WTC11 (cell line): ENCODE data around the gene FKBP4. TPM values are rescaled to one million over a fixed set of nuclear protein-coding genes. Genes with fewer than 3 reads are reported as not detected.

Experiments
- ATAC-seq: fragments of 200-7000 bp; cut with Tn5 transposase; 2 replicates; pipeline ENCODE4 v1.10.0; 2021; ENCODE audit warnings: mild to moderate bottlenecking, moderate library complexity
- CTCF ChIA-PET: fragments of 300-600 bp; sonication (Branson Sonifier 250); formaldehyde crosslinking; loops from one replicate; lab custom pipeline; 2021; ENCODE audit warnings: antibody characterized with exemption; lab: Charles Lee
- POLR2A ChIA-PET: fragments of 350-600 bp; sonication (Branson Sonifier 250); formaldehyde crosslinking; loops from one replicate; lab custom pipeline; 2021; ENCODE audit warnings: antibody characterized with exemption; lab: Charles Lee
- DNase-seq: peaks from one replicate; pipeline ENCODE4 v3.0.0; 2021; ENCODE audit warnings: low spot score
- H3K27ac Mint-ChIP-seq: 2 replicates; pipeline ENCODE4 v1.8.0; 2021; ENCODE audit warnings: mixed read lengths
- H3K27me3 Mint-ChIP-seq: 2 replicates; pipeline ENCODE4 v1.8.0; 2021; ENCODE audit warnings: low read depth, mild to moderate bottlenecking, moderate library complexity, mixed read lengths
- H3K36me3 Mint-ChIP-seq: 2 replicates; pipeline ENCODE4 v1.8.0; 2021; ENCODE audit warnings: mixed read lengths
- H3K4me1 Mint-ChIP-seq: 2 replicates; pipeline ENCODE4 v1.8.0; 2022; ENCODE audit warnings: mixed read lengths
- H3K4me3 Mint-ChIP-seq: 2 replicates; pipeline ENCODE4 v1.8.0; 2021; ENCODE audit warnings: mild to moderate bottlenecking, moderate library complexity, mixed read lengths
- H3K9me3 Mint-ChIP-seq: 2 replicates; pipeline ENCODE4 v1.8.0; 2021; ENCODE audit warnings: mixed read lengths
- CBFB ChIP-seq: sonication (generic); formaldehyde crosslinking; IDR thresholded peaks from 2 replicates; pipeline ENCODE4 v1.8.1; 2022; ENCODE audit warnings: mild to moderate bottlenecking, low read depth, missing genetic modification reagents
- CTCF ChIP-seq: fragments of 200-600 bp; IDR thresholded peaks from 2 replicates; pipeline ENCODE4 v1.8.0; 2022; ENCODE audit warnings: antibody characterized with exemption
- ELF4 ChIP-seq: sonication (generic); formaldehyde crosslinking; IDR thresholded peaks from 2 replicates; pipeline ENCODE4 v1.8.1; 2022; ENCODE audit warnings: low read depth, mild to moderate bottlenecking, moderate library complexity, missing genetic modification reagents
- EMX1 ChIP-seq: fragments of 250-450 bp; sonication (Bioruptor Pico); IDR thresholded peaks from 2 replicates; pipeline ENCODE4 v1.8.0; 2021; ENCODE audit warnings: mild to moderate bottlenecking
- ESRRA ChIP-seq: sonication (generic); formaldehyde crosslinking; IDR thresholded peaks from 2 replicates; pipeline ENCODE4 v1.8.1; 2022; ENCODE audit warnings: mild to moderate bottlenecking, missing genetic modification reagents, borderline replicate concordance
- GABPB1 ChIP-seq: sonication (generic); formaldehyde crosslinking; IDR thresholded peaks from 2 replicates; pipeline ENCODE4 v1.8.1; 2023; ENCODE audit warnings: mild to moderate bottlenecking, missing genetic modification reagents
- GTF2I ChIP-seq: fragments of 250-450 bp; sonication (Bioruptor Pico); conservative IDR thresholded peaks from 2 replicates; pipeline ENCODE4 v1.4.0; 2021; ENCODE audit warnings: mild to moderate bottlenecking
- JUN ChIP-seq: sonication (generic); formaldehyde crosslinking; IDR thresholded peaks from 2 replicates; pipeline ENCODE4 v1.8.0; 2023; ENCODE audit warnings: mild to moderate bottlenecking, missing genetic modification reagents
- KAT7 ChIP-seq: sonication (generic); formaldehyde crosslinking; IDR thresholded peaks from 2 replicates; pipeline ENCODE4 v1.8.1; 2023; ENCODE audit warnings: missing genetic modification reagents, mild to moderate bottlenecking, borderline replicate concordance
- MXD4 ChIP-seq: fragments of 250-450 bp; sonication (Bioruptor Pico); IDR thresholded peaks from 2 replicates; pipeline ENCODE4 v1.8.0; 2021; ENCODE audit warnings: mild to moderate bottlenecking, moderate library complexity, borderline replicate concordance
- MYBL2 ChIP-seq: sonication (generic); formaldehyde crosslinking; IDR thresholded peaks from 2 replicates; pipeline ENCODE4 v1.8.1; 2023; ENCODE audit warnings: mild to moderate bottlenecking, moderate library complexity, missing genetic modification reagents
- NFYB ChIP-seq: sonication (generic); formaldehyde crosslinking; conservative IDR thresholded peaks from 2 replicates; pipeline ENCODE4 v1.8.0; 2022; ENCODE audit warnings: low read depth, missing genetic modification reagents
- NR3C1 ChIP-seq: sonication (generic); formaldehyde crosslinking; conservative IDR thresholded peaks from 2 replicates; pipeline ENCODE4 v1.8.1; 2023; ENCODE audit warnings: low read depth, mild to moderate bottlenecking, missing genetic modification reagents
- SMAD3 ChIP-seq: sonication (generic); formaldehyde crosslinking; IDR thresholded peaks from 2 replicates; pipeline ENCODE4 v1.8.0; 2022; ENCODE audit warnings: missing genetic modification reagents, mild to moderate bottlenecking, borderline replicate concordance
- SOX15 ChIP-seq: fragments of 250-450 bp; sonication (Bioruptor Pico); IDR thresholded peaks from 2 replicates; pipeline ENCODE4 v1.9.0; 2021; ENCODE audit warnings: mild to moderate bottlenecking
- ZBTB21 ChIP-seq: sonication (generic); formaldehyde crosslinking; IDR thresholded peaks from 2 replicates; pipeline ENCODE4 v1.8.1; 2023; ENCODE audit warnings: mild to moderate bottlenecking, missing genetic modification reagents, borderline replicate concordance
- ZNF121 ChIP-seq: sonication (generic); formaldehyde crosslinking; IDR thresholded peaks from 2 replicates; pipeline ENCODE4 v1.8.0; 2023; ENCODE audit warnings: missing genetic modification reagents
- ZNF263 ChIP-seq: sonication (generic); formaldehyde crosslinking; IDR thresholded peaks from 2 replicates; pipeline ENCODE4 v1.8.1; 2022; ENCODE audit warnings: low read depth, mild to moderate bottlenecking, moderate library complexity, missing genetic modification reagents
- ZNF396 ChIP-seq: fragments of 250-450 bp; sonication (Bioruptor Pico); IDR thresholded peaks from 2 replicates; pipeline ENCODE4 v1.8.0; 2021; ENCODE audit warnings: mild to moderate bottlenecking, moderate library complexity, borderline replicate concordance
- ZNF416 ChIP-seq: fragments of 250-450 bp; sonication (Bioruptor Pico); IDR thresholded peaks from 2 replicates; pipeline ENCODE4 v1.9.0; 2021; ENCODE audit warnings: mild to moderate bottlenecking, inconsistent platforms
- ZNF425 ChIP-seq: fragments of 250-450 bp; sonication (Bioruptor Pico); conservative IDR thresholded peaks from 2 replicates; pipeline ENCODE4 v1.9.0; 2021; ENCODE audit warnings: mild to moderate bottlenecking
- total RNA-seq: library from RNA; stranded (reverse); gene quantifications from 3 replicates; pipeline ENCODE4 v1.2.3, GENCODE V29; 2021
- TF ChIP-seq, protein P1 (sequence below): fragments of 250-450 bp; sonication (Bioruptor Pico); IDR thresholded peaks from 2 replicates; pipeline ENCODE4 v1.8.0; 2021; ENCODE audit warnings: mild to moderate bottlenecking
- TF ChIP-seq, protein P2 (sequence below): fragments of 250-450 bp; sonication (Bioruptor Pico); IDR thresholded peaks from 2 replicates; pipeline ENCODE4 v1.9.0; 2021; ENCODE audit warnings: mild to moderate bottlenecking, borderline replicate concordance
- TF ChIP-seq, protein P3 (sequence below): sonication (generic); formaldehyde crosslinking; IDR thresholded peaks from 2 replicates; pipeline ENCODE4 v1.8.1; 2022; ENCODE audit warnings: missing genetic modification reagents, borderline replicate concordance

Gene FKBP4
- total RNA-seq, 1 experiment from 2014 or later, result 257 TPM

DNA sequence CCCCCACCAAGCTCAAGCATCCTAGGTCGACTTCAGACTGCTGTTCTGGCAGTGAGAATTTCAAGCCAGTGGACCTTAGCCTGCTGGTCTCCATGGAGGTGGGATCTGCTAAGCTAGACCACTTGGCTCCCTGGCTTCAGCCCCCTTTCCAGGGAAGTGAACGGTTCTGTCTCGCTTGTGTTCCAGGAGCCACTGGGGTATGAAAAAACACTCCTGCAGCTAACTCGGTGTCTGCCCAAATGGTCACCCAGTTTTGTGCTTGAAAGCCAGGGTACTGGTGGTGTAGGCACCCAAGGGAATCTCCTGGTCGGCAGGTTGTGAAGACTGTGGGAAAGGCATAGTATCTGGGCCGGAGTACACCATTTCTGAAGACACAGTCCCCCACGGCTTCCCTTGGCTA, 44.6 kb upstream of the FKBP4 start:
- Mint-ChIP-seq H3K27ac (no peak overlapping the region), H3K36me3 (no peaks in the 10 kb centered on the region), H3K4me1 (peaks cover 53% of the 10 kb centered on the region), H3K27me3 (peaks cover 45% of the 10 kb centered on the region), H3K9me3 (no peaks in the 10 kb centered on the region)
- no peak for ATAC-seq
- DNase-seq, result no peak
- ChIA-PET CTCF (interaction anchor here (1.0 to 7.2 kb wide), 7 partner anchors 11 to 135 kb away, joined by 5 to 95 read pairs (median 29); no protein-coding TSS in a partner anchor), POLR2A (no interaction called here)
- TF ChIP-seq ZNF425 (CRISPR knock-in tag) (no peak), ZNF416 (CRISPR knock-in tag) (no peak), MXD4 (no peak), ZNF121 (CRISPR knock-in tag) (no peak), ELF4 (CRISPR knock-in tag) (no peak), SMAD3 (CRISPR knock-in tag) (no peak), GABPB1 (CRISPR knock-in tag) (no peak), EMX1 (CRISPR knock-in tag) (no peak), JUN (CRISPR knock-in tag) (no peak), ESRRA (CRISPR knock-in tag) (no peak), ZBTB21 (CRISPR knock-in tag) (no peak), CBFB (no peak), NR3C1 (no peak)
- TF ChIP-seq, protein P1, sequence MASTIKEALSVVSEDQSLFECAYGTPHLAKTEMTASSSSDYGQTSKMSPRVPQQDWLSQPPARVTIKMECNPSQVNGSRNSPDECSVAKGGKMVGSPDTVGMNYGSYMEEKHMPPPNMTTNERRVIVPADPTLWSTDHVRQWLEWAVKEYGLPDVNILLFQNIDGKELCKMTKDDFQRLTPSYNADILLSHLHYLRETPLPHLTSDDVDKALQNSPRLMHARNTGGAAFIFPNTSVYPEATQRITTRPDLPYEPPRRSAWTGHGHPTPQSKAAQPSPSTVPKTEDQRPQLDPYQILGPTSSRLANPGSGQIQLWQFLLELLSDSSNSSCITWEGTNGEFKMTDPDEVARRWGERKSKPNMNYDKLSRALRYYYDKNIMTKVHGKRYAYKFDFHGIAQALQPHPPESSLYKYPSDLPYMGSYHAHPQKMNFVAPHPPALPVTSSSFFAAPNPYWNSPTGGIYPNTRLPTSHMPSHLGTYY, result no peak
- TF ChIP-seq, protein P2, sequence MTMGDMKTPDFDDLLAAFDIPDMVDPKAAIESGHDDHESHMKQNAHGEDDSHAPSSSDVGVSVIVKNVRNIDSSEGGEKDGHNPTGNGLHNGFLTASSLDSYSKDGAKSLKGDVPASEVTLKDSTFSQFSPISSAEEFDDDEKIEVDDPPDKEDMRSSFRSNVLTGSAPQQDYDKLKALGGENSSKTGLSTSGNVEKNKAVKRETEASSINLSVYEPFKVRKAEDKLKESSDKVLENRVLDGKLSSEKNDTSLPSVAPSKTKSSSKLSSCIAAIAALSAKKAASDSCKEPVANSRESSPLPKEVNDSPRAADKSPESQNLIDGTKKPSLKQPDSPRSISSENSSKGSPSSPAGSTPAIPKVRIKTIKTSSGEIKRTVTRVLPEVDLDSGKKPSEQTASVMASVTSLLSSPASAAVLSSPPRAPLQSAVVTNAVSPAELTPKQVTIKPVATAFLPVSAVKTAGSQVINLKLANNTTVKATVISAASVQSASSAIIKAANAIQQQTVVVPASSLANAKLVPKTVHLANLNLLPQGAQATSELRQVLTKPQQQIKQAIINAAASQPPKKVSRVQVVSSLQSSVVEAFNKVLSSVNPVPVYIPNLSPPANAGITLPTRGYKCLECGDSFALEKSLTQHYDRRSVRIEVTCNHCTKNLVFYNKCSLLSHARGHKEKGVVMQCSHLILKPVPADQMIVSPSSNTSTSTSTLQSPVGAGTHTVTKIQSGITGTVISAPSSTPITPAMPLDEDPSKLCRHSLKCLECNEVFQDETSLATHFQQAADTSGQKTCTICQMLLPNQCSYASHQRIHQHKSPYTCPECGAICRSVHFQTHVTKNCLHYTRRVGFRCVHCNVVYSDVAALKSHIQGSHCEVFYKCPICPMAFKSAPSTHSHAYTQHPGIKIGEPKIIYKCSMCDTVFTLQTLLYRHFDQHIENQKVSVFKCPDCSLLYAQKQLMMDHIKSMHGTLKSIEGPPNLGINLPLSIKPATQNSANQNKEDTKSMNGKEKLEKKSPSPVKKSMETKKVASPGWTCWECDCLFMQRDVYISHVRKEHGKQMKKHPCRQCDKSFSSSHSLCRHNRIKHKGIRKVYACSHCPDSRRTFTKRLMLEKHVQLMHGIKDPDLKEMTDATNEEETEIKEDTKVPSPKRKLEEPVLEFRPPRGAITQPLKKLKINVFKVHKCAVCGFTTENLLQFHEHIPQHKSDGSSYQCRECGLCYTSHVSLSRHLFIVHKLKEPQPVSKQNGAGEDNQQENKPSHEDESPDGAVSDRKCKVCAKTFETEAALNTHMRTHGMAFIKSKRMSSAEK, result no peak
- TF ChIP-seq, all 79 proteins: peak for 0
- no peak overlapping the region for H3K4me3 Mint-ChIP-seq

GRCh38 chr12:2751230-2751629, 43.5 kb upstream of the FKBP4 start:
- ATAC-seq (no peak), DNase-seq (no peak)
- Mint-ChIP-seq H3K36me3 (no peaks in the 10 kb centered on the region), H3K9me3 (no peaks in the 10 kb centered on the region), H3K27ac (no peak overlapping the region), H3K4me3 (no peak overlapping the region; the same call in 1 of the 2 replicates), H3K4me1 (peaks cover 56% of the 10 kb centered on the region), H3K27me3 (peaks cover 47% of the 10 kb centered on the region)
- ChIA-PET CTCF (interaction anchor here (0.5 to 7.2 kb wide), 25 partner anchors 9 to 745 kb away, joined by 3 to 95 read pairs (median 4); partner anchors contain the start of genes FOXM1, ITFG2 and RHNO1), POLR2A (interaction anchor here (1.4 kb wide), 1 partner anchor 28 kb away, joined by 4 read pairs; no protein-coding TSS in a partner anchor)
- TF ChIP-seq ZNF425 (CRISPR knock-in tag) (no peak), MYBL2 (no peak), EMX1 (CRISPR knock-in tag) (no peak), SOX15 (no peak), GTF2I (CRISPR knock-in tag) (no peak), ZNF263 (CRISPR knock-in tag) (no peak), NFYB (CRISPR knock-in tag) (no peak), KAT7 (CRISPR knock-in tag) (no peak), ZNF396 (CRISPR knock-in tag) (no peak), CTCF (no peak)
- TF ChIP-seq, protein P3, sequence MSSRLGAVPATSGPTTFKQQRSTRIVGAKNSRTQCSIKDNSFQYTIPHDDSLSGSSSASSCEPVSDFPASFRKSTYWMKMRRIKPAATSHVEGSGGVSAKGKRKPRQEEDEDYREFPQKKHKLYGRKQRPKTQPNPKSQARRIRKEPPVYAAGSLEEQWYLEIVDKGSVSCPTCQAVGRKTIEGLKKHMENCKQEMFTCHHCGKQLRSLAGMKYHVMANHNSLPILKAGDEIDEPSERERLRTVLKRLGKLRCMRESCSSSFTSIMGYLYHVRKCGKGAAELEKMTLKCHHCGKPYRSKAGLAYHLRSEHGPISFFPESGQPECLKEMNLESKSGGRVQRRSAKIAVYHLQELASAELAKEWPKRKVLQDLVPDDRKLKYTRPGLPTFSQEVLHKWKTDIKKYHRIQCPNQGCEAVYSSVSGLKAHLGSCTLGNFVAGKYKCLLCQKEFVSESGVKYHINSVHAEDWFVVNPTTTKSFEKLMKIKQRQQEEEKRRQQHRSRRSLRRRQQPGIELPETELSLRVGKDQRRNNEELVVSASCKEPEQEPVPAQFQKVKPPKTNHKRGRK (CRISPR knock-in tag), result no peak
